Measurements from ENCODE around the gene MON1B.

- TF ChIP-seq, protein P1, sequence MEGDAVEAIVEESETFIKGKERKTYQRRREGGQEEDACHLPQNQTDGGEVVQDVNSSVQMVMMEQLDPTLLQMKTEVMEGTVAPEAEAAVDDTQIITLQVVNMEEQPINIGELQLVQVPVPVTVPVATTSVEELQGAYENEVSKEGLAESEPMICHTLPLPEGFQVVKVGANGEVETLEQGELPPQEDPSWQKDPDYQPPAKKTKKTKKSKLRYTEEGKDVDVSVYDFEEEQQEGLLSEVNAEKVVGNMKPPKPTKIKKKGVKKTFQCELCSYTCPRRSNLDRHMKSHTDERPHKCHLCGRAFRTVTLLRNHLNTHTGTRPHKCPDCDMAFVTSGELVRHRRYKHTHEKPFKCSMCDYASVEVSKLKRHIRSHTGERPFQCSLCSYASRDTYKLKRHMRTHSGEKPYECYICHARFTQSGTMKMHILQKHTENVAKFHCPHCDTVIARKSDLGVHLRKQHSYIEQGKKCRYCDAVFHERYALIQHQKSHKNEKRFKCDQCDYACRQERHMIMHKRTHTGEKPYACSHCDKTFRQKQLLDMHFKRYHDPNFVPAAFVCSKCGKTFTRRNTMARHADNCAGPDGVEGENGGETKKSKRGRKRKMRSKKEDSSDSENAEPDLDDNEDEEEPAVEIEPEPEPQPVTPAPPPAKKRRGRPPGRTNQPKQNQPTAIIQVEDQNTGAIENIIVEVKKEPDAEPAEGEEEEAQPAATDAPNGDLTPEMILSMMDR (IDR thresholded peaks at IDR 0.05; ENCODE audit: low read depth, low read length) = no peak
- no peak for TF ChIP-seq POLR2A (IDR thresholded peaks at IDR 0.05; ENCODE audit: extremely low read depth, insufficient read length)
Measured at GRCh38 chr16:77211880-77212740, 21.1 kb downstream of the MON1B start.
